ENCODE measurements around the gene MAS1L. TPM values are rescaled to one million over a fixed set of nuclear protein-coding genes. Genes with fewer than 3 reads are reported as not detected.
"Not testable (repeated sequence)": the region's sequence is repeated elsewhere in the genome, so short reads cannot be mapped to it uniquely, and the experiment has no call there.

The MAS1L gene
- total RNA-seq, 1 donor from 2014 or later, result 0.39 TPM

GRCh38 chr6:29478740-29479139 lies 9.0 kb downstream of the MAS1L start:
- DNase-seq, result no peak

- DNase-seq, result no peak
Measured at GRCh38 chr6:29477923-29478450, 9.8 kb downstream of the MAS1L start.

- no peak for DNase-seq
Measured at GRCh38 chr6:29474996-29475395, 12.8 kb downstream of the MAS1L start.

- no peak for DNase-seq
Measured at GRCh38 chr6:29466241-29466640, 21.5 kb downstream of the MAS1L start.

- no peak for DNase-seq
Measured at GRCh38 chr6:29465801-29466200, 22.0 kb downstream of the MAS1L start.

- DNase-seq, result no peak
Measured at GRCh38 chr6:29465279-29465678, 22.5 kb downstream of the MAS1L start.

- DNase-seq, result no peak
Measured at GRCh38 chr6:29462022-29462421, 25.7 kb downstream of the MAS1L start.

GRCh38 chr6:29461021-29461814 lies 26.5 kb downstream of the MAS1L start:
- DNase-seq, result no peak

GRCh38 chr6:29456971-29457370 lies 30.8 kb downstream of the MAS1L start, which contains the start of the genes OR11A1 and OR2H1:
Gene OR11A1 (minus strand): TSS chr6:29457071. CDS start chr6:29427641, 29,430 bp downstream.
Gene OR2H1 (plus strand): TSS chr6:29457155. CDS start chr6:29461770, 4,615 bp downstream.
- no peak for DNase-seq

GRCh38 chr6:29451471-29452193 lies 36.1 kb downstream of the MAS1L start:
- no peak for DNase-seq

- no peak for DNase-seq
Measured at GRCh38 chr6:29447670-29448069, 40.1 kb downstream of the MAS1L start.

GRCh38 chr6:29444031-29444430 lies 43.7 kb downstream of the MAS1L start:
- DNase-seq, result not testable (repeated sequence)

- DNase-seq, result no peak
Measured at GRCh38 chr6:29442719-29443118, 45.0 kb downstream of the MAS1L start.

GRCh38 chr6:29439006-29439405 lies 48.8 kb downstream of the MAS1L start, which contains the start of gene OR10C1:
Gene OR10C1 (plus strand): TSS chr6:29439306. CDS start chr6:29440016, 710 bp downstream.
- DNase-seq, result no peak

- DNase-seq, result not testable (repeated sequence)
Measured at GRCh38 chr6:29436730-29437129, 51.0 kb downstream of the MAS1L start.

Other genes with a start within 250 kb of the MAS1L start
- gene OR14J1, start 186.3 kb downstream of the MAS1L start, total RNA-seq, result not detected
- not detected for gene OR5V1, start 119.1 kb downstream of the MAS1L start, total RNA-seq
- not detected for gene OR12D3, start 112.7 kb downstream of the MAS1L start, total RNA-seq
- gene OR12D2, start 92.3 kb downstream of the MAS1L start, total RNA-seq, result not detected
- not detected for gene OR12D1, start 73.0 kb downstream of the MAS1L start, total RNA-seq
- gene OR10C1, start 48.6 kb downstream of the MAS1L start, total RNA-seq, result not detected
- gene OR11A1, start 30.9 kb downstream of the MAS1L start, total RNA-seq, result not detected
- gene OR2H1, start 30.8 kb downstream of the MAS1L start, total RNA-seq, result not detected
- not detected for gene UBD, start 71.8 kb upstream of the MAS1L start, total RNA-seq
- not detected for gene OR2H2, start 97.2 kb upstream of the MAS1L start, total RNA-seq
- 28.8 TPM for gene GABBR1, start 145.2 kb upstream of the MAS1L start, total RNA-seq
- gene MOG, start 169.1 kb upstream of the MAS1L start, total RNA-seq, result not detected
- 0.59 TPM for gene ZFP57, start 193.2 kb upstream of the MAS1L start, total RNA-seq
- 14.7 TPM for gene HLA-F, start 235.5 kb upstream of the MAS1L start, total RNA-seq

Measured in skin of body (tissue), 2 donors.